HG03457 (cell line): ENCODE data around the gene HLA-DMB.

ENCODE experiments used
- ATAC-seq: cut with Tn5 transposase; IDR thresholded peaks from one replicate; pipeline ENCODE4 v1.9.1; 2021; ENCODE audit warnings: moderate number of reproducible peaks; ENCODE audit not compliant: unreplicated experiment

Gene HLA-DMB

GRCh38 chr6:32912951-32913350 lies 27.9 kb downstream of the HLA-DMB start:
- no peak for ATAC-seq

- ATAC-seq = no peak
Measured at GRCh38 chr6:32908897-32909296, 31.9 kb downstream of the HLA-DMB start.

DNA sequence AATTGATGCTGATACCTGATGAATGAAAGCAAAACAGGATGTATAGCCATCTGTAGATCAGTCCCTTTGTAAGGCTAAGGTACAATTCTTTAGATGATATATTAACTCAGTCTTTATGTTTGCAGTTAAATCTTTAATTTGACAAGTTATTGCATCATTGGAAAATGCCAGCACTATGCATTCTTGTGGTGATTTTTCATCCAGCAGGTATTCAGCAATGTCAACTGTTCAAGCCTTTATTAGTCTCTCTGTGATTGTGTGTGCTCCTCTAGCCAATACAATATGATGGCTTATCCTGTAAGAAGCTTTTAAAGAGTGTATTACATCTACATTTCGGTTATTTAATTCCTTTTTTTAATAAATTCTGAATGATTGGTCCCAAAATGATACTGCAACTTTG lies 34.3 kb downstream of the HLA-DMB start:
- ATAC-seq = no peak

DNA sequence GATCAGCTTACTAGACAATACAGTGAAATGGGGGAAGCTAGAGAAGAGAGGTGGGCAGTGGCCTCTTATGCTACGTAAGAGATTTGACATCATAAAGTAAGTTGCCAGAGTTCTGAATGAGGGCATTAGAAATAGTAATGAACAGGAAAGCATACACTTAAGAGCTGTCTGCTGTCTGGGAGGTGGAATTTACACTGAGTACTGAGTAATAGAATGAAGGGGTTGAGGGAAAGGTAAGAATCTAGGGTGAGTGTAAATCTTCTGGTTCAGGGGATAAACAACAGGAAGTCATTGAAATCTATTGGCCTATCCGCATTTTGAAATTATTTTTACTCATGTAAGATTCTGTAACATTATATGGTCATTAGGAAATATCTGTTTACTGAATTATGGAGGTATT lies 35.8 kb downstream of the HLA-DMB start:
- ATAC-seq = no peak

DNA sequence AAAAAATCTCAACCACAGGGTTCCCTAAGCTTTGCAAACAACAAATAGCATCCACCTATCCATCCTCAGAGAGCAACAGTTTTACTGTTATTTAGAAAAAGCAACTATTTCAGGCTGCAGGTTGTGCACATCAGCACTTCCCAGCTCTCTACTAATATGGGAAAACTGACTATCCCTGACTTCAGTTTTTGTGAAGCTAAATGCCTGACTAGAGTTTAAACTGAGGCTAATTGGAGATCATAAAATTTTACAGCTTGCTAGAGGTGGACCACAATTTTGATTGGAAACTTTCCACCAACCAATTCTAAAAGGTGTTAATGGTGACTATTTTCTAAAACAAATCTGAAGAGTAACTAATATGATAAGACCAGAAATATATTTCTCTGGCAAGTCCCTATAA lies 36.9 kb downstream of the HLA-DMB start:
- ATAC-seq = no peak

GRCh38 chr6:32895006-32895345 lies 45.9 kb downstream of the HLA-DMB start:
- ATAC-seq = no peak

- peak; percentile 82 for ATAC-seq
Measured at GRCh38 chr6:32894085-32895005, 46.5 kb downstream of the HLA-DMB start.

DNA sequence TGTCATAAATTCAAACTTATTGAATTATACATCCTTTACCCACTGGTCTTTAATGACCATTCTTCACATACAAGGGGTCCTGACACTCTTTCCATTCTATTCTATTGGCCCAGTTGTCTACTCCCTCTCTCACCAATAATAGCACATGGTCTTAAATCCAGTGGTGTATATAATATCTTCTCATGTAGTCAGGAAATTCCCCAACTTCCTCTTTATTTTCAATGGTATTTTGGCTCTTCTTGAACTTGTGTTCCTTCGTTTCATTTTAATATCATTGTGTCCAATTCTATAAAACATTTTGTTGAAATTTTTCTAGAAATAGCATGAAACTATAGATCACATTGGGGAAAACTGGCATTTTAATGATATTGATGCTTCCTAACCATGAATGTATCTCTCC lies 50.0 kb downstream of the HLA-DMB start:
- no peak for ATAC-seq

GRCh38 chr6:32889533-32889932 lies 51.3 kb downstream of the HLA-DMB start:
- ATAC-seq = no peak

- ATAC-seq = no peak
Measured at GRCh38 chr6:32888576-32888975, 52.3 kb downstream of the HLA-DMB start.

DNA sequence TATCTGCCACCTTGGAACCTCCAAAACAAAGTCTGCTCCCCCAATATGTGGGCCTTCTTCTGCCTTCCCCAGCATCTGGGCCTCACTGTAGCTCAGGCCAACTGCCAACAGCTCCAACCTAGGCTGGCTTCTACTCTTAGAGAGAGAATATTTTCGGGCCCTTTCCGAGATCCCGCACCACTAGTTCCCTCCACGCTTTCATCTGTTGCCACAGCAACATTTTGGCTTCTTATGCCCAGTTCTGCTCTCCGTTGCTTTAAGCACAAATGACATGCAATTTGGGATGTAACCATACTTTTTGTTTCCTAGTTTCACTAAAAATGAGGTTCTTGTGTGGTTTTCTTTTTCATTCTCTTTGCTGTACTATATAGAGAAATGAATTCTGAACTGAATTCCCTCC lies 53.2 kb downstream of the HLA-DMB start:
- ATAC-seq = no peak

DNA sequence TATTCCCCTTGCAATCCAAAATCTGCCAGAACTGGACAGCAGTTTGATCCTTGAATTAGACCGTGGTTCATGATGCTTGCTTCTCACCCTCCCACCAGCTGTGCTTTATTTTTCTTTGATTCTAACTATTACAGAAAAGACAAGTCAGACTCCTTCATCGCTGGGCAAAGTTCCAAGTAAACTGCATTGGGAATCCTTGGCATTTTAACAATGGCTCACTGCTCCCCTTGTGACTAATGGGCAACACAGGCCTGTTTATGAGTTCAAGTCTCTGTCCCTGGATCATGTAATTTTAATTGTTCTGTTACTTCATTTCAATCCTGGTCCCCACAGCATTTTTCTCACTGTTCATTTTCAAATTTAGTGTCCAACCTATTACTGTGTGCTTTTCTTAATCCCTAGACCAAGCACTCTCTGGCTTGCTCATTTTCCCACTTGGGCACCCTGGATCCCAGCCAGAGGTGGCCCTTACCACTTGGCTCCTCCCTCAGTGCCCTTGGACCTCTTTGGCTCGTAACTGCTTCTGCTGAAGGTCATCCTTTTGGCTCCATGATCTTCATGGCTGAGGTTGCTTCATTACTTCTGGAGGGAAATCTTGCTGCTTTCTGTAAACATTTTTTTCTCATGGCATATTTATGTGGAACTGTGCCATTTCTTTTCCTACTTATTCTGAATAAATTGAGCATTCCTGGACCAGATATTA lies 54.0 kb downstream of the HLA-DMB start:
- ATAC-seq = no peak

GRCh38 chr6:32885698-32886286 lies 55.0 kb downstream of the HLA-DMB start:
- no peak for ATAC-seq
